ENCODE measurements around the gene TCEANC2. TPM values are rescaled to one million over a fixed set of nuclear protein-coding genes. Genes with fewer than 3 reads are reported as not detected.
A peak's percentile ranks its signal among the peaks of the same experiment; 100 is the strongest.

The TCEANC2 gene
- total RNA-seq, 1 experiment from 2014 or later, result 2.9 TPM

DNA sequence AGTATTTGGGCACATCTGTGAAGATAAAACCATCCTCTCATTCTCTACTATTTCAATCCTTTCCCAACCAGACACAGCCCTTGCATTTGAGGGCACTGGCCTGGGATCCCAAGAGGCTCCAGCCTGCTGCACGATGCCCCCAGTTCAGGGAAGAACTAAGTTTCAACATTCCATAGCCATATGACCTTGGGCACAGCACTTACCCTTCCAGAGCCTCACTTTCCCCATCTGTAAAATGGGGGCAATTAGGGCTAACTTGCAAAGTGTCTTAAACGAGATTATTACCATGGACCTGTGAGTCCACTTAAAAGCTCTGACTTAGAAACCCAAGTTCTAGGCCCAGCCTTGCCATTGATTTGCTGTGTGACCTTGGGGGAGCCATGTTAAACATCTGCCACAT, 76.5 kb downstream of the TCEANC2 start:
- no peak overlapping the region for H3K27ac ChIP-seq
- no peak overlapping the region for H3K4me3 ChIP-seq
- no peaks in the 10 kb centered on the region for H3K36me3 ChIP-seq
- H3K27me3 ChIP-seq (replicated peaks), result no peaks in the 10 kb centered on the region
- H3K4me1 ChIP-seq (replicated peaks), result peaks cover 26% of the 10 kb centered on the region
- H3K9me3 ChIP-seq (replicated peaks), result no peaks in the 10 kb centered on the region
- DNase-seq (ENCODE audit: low read depth in 1 of 2, low spot score in 2 of 2), result no peak

DNA sequence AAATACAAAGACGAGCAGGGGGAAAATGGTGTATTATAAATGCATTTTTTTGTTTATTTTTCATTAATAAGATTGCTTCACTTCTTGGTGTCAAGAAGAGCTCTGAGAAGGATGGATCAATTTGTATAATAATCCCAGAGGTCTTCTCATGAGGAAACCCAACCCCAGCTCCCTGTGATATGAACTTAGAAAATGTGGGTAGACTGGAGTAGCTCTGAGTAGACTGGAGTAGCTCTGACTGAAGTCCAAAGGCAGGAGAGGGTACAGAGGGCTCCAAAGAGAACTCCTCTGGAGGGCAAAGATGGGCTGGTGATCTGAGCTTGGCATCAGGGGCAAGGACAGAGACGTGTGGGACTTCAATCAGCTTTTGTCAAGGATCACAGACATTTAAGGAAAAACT, 78.0 kb downstream of the TCEANC2 start:
- DNase-seq (ENCODE audit: low read depth in 1 of 2, low spot score in 2 of 2), result no peak
- Histone ChIP-seq H3K9me3 (replicated peaks) (no peaks in the 10 kb centered on the region), H3K27ac (no peak overlapping the region), H3K36me3 (no peaks in the 10 kb centered on the region), H3K4me3 (no peak overlapping the region), H3K27me3 (replicated peaks) (no peaks in the 10 kb centered on the region), H3K4me1 (replicated peaks) (peaks cover 42% of the 10 kb centered on the region)

DNA sequence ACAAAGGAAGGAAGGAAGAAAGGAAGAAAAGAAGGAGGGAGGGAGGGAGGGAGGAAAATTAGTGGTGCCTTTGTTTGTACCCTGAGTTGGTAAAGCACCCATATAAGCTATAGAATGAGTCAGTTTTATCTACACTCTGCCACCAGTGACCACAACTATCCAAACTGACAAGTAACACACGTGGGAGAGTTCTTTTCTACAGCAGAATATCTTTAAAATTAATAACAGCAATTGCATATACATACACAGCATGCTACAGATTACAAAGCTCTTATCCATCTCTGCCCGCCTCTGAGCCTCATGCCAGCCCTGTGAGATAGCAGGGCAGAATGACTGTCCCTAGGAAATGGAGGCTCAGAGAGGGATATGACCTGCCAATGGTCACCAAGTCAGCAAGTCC, 79.1 kb downstream of the TCEANC2 start:
- H3K9me3 ChIP-seq (replicated peaks), result no peaks in the 10 kb centered on the region
- H3K4me1 ChIP-seq (replicated peaks), result peaks cover 52% of the 10 kb centered on the region
- H3K27me3 ChIP-seq (replicated peaks), result no peaks in the 10 kb centered on the region
- no peaks in the 10 kb centered on the region for H3K36me3 ChIP-seq
- peak in 1 of 2 experiments; percentile 14 for DNase-seq (ENCODE audit: low read depth in 1 of 2, low spot score in 2 of 2)
- H3K27ac ChIP-seq, result no peak overlapping the region
- H3K4me3 ChIP-seq, result no peak overlapping the region

DNA sequence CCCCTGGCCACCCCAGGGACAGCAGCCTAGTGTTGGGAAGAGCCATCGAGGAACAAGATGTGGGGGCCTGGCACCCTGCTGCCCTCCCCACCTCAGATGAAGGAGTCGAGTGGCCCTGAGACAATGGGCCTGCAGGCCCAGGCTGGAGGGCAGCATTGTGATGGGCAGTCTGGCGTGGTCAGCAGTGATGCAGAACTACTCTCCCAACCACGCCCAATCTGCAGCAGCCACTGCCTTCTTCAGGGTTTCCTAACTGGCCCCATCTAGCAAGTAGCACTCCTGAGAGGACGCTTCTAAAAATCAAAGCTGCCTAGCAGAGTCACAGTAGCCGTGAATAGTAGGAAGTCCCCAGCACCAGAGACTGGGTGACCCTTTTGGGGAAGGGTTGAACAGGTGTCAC, 80.9 kb downstream of the TCEANC2 start:
- H3K27me3 ChIP-seq (replicated peaks), result no peaks in the 10 kb centered on the region
- peak overlapping the region; percentile 93 for H3K27ac ChIP-seq
- DNase-seq (ENCODE audit: low read depth in 1 of 2, low spot score in 2 of 2), result no peak

DNA sequence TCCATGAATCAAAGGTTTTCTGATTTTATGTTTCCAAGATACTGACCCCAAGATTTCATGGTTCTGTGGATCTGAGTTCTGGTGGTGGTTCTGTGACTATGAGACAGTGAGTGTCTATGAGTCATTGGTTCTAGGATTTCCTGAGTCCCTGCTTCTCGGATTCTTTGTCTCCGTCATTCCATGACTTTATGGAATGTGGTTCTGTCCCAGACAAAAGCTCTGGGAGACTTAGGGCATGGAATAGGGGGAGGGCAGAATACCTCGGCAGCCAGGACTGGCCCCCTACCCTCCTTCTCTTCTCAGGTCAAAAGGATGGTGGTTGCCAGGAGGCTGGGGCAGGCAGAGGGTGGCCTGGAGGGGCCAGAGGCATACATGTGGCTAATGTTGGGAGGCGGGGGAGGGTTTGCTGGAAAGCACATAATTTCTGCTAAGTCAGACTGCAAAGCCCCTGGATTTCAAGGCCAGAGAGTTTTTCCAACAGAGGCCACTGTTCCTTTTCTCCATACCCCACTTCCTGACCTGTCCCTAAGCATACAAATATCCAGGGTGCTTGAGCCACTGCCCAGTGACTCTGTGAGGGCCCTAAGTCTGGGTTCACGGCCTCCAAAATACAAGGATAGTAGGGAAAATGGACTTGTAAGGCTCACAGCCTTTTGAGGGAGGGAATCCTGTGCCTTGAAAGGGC, 82.2 kb downstream of the TCEANC2 start:
- peak overlapping the region; percentile 93 for H3K27ac ChIP-seq
- H3K9me3 ChIP-seq (replicated peaks), result no peaks in the 10 kb centered on the region
- H3K4me1 ChIP-seq (replicated peaks), result peaks cover 61% of the 10 kb centered on the region
- no peaks in the 10 kb centered on the region for H3K27me3 ChIP-seq (replicated peaks)
- H3K36me3 ChIP-seq, result no peaks in the 10 kb centered on the region
- DNase-seq (ENCODE audit: low read depth in 1 of 2, low spot score in 2 of 2), result peak; percentile 80 to 88
- no peak overlapping the region for H3K4me3 ChIP-seq

More for the DNA sequence above, 80.9 kb downstream of the TCEANC2 start:
- Histone ChIP-seq H3K36me3 (no peaks in the 10 kb centered on the region), H3K4me1 (replicated peaks) (peaks cover 61% of the 10 kb centered on the region), H3K9me3 (replicated peaks) (no peaks in the 10 kb centered on the region), H3K4me3 (no peak overlapping the region)

DNA sequence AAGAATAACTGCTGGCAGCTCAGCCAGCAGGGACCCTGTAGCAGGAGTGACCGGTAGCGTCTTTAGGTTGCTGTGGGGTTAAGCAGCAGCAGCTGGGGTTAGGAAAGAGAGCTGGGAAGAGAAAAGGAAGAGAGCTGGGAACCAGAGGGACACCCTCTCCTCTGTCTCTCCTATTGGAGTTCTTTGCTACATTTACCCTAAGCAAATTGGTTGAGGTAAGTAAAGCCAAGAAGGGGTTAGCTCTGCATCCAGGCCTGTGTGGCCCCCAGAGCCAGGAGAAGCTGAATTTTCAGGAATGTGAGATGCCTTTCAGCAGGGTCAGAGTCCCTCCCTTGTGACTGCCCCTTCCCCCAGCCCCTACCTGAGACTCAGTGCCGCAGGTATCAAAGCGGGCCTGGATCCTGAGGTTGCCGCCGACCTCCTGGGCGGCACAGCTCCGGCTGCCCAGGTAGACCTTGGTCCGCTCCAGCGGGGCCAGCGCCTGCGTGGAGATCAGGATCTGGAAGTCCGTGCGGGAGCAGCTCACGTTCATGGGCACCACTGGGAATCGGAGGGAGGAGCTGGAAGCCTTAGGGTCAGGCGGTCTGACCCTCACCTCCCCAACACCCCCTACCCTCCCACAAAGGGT, 83.0 kb downstream of the TCEANC2 start:
- H3K4me1 ChIP-seq (replicated peaks), result peaks cover 60% of the 10 kb centered on the region
- no peak for DNase-seq (ENCODE audit: low read depth in 1 of 2, low spot score in 2 of 2)
- no peaks in the 10 kb centered on the region for H3K27me3 ChIP-seq (replicated peaks)
- H3K4me3 ChIP-seq, result no peak overlapping the region
- H3K36me3 ChIP-seq, result no peaks in the 10 kb centered on the region
- no peaks in the 10 kb centered on the region for H3K9me3 ChIP-seq (replicated peaks)
- peak overlapping the region; percentile 93 for H3K27ac ChIP-seq

DNA sequence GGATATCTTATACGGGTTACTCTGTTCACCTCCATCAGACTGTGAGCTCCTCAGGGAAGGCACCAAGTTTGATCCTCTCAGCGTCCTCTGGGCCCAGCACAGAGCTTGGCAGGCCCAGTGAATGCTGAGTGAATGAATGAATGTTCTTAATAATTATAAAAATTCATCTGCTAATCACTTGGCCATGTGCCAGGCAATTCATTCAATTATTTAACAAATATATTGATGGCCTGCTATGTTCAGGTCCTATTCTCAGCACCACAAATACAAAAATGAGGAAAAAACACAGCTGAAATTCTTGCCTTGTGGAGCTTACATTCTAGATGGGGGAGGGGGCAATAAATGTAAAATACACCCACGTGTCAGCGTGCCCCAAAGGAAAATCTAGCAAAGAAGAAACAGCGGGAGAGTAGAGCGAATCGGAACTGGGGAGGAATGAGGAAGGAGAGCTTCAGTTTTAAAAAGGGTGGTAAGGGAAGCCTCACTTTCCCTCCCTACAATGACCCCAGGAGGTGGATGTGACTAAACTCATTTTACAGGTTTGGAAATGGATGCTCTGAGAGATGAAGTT, 83.6 kb downstream of the TCEANC2 start:
- Histone ChIP-seq H3K27ac (peak overlapping the region; percentile 93), H3K36me3 (no peaks in the 10 kb centered on the region), H3K4me3 (no peak overlapping the region), H3K27me3 (replicated peaks) (no peaks in the 10 kb centered on the region), H3K9me3 (replicated peaks) (no peaks in the 10 kb centered on the region), H3K4me1 (replicated peaks) (peaks cover 53% of the 10 kb centered on the region)
- DNase-seq (ENCODE audit: low read depth in 1 of 2, low spot score in 2 of 2), result no peak

DNA sequence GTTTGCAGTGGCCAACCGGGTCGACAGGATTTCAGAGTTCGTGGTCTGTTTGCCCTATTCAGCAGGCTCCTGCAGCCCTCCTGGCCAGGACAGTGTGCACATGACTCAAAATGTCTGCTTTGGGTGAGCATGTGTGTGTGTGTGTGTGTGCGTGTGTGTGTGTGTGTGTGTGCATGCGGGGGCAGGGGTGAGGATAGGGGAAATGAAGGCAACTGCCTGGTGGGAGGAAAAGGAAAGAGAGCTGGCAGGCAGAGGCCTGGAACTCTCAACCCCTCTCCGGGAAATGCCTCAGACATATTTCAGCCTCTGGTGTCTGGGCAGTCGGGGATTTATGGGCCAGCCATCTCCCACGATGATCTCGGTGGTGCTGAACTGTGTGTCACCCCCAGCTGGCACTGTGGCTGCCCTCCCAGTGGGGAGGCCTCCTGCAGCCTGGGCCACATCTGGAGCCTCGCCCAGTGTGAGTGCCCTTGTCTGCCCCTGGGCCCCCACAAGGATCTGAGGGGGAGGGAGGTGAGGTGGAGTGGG, 84.2 kb downstream of the TCEANC2 start:
- Histone ChIP-seq H3K4me1 (replicated peaks) (peaks cover 50% of the 10 kb centered on the region), H3K9me3 (replicated peaks) (no peaks in the 10 kb centered on the region), H3K4me3 (no peak overlapping the region), H3K36me3 (no peaks in the 10 kb centered on the region), H3K27ac (peak overlapping the region; percentile 93), H3K27me3 (replicated peaks) (no peaks in the 10 kb centered on the region)
- DNase-seq (ENCODE audit: low read depth in 1 of 2, low spot score in 2 of 2), result peak in 1 of 2 experiments; percentile 48

DNA sequence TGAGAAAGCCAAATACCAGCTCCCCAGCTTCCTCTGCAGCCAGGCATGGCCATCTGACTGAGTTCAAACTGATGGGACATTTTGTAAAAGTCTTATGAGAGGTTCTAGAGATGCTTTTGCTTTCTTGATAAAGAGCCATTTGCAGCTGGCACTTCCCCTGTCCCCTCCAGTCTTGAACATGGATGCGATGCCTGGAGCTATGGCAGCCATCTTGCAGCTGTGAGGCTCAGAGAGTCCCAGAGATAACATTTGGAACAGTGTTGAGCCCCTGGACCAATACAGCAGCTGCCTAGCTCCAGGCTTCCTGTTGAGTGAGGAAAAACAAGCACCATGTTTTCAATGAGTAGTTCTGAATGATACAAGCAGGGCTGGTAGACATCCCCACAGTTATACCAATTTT, 85.6 kb downstream of the TCEANC2 start:
- no peak for DNase-seq (ENCODE audit: low read depth in 1 of 2, low spot score in 2 of 2)
- Histone ChIP-seq H3K36me3 (no peaks in the 10 kb centered on the region), H3K27me3 (replicated peaks) (no peaks in the 10 kb centered on the region), H3K9me3 (replicated peaks) (no peaks in the 10 kb centered on the region), H3K4me3 (no peak overlapping the region), H3K27ac (no peak overlapping the region), H3K4me1 (replicated peaks) (peaks cover 43% of the 10 kb centered on the region)

DNA sequence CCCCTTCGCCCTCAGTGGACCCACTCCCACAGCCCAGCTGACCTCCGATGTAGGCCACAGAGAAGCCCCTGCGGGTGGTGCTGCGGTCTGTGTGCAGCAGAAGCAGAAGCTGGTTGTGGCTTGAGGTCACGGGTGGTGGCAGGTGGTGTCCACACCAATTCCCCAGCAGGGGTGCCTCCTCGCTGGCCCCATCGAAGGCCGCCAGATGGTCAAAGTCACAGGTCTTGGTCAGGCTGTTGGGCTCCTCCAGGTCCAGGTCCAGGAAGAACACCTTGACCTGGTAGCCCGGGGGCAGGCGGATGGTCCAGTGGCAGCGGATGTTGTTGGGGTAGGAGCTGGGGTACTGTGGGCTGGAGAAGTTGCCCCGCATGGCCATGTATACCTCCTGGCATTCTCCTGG, 86.3 kb downstream of the TCEANC2 start:
- H3K27ac ChIP-seq, result no peak overlapping the region
- peaks cover 38% of the 10 kb centered on the region for H3K4me1 ChIP-seq (replicated peaks)
- H3K36me3 ChIP-seq, result no peaks in the 10 kb centered on the region
- H3K9me3 ChIP-seq (replicated peaks), result no peaks in the 10 kb centered on the region
- no peak for DNase-seq (ENCODE audit: low read depth in 1 of 2, low spot score in 2 of 2)
- H3K27me3 ChIP-seq (replicated peaks), result no peaks in the 10 kb centered on the region
- no peak overlapping the region for H3K4me3 ChIP-seq

DNA sequence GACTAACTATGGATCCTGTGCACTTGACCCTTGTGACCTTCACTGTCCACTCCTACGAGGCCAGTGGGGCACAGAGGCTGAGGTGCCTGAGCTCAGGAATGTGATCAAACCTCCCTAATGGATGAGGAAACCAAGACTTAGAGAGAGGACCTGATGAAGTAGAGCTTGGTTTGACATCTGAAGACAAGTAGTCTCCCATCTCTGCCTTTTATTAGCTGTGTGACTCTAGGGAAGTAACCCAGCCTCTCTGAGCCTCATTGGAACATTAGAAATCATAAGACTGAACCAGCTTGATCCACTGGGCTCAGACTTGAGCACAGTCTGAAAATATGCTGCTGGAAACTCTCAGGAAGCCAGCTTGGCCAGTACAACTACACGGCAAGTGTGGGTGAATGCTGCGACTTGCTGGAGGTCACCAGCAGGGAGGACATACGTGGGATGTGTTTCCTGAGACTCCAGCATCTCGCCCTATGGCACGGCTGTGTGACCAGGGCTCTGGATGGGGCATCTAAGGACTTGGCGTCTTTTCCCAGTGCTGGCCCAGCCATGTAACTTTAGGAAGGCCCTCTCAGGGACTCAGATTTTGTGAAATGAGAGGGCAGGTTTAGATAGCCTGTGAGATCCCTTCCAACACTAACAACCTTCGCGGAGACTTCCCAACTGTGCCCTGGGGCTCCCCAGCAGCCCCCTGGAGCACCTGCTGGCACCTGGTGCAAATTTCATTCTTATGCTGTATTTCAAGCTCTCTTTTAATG, 88.9 kb downstream of the TCEANC2 start:
- 0 out of 2 replicates have a peak, but pooled peaks cover 2% of the 10 kb centered on the region for H3K9me3 ChIP-seq (replicated peaks)
- H3K4me1 ChIP-seq (replicated peaks), result peaks cover 14% of the 10 kb centered on the region
- no peaks in the 10 kb centered on the region for H3K36me3 ChIP-seq
- H3K27ac ChIP-seq, result no peak overlapping the region
- no peak for DNase-seq (ENCODE audit: low read depth in 1 of 2, low spot score in 2 of 2)
- H3K27me3 ChIP-seq (replicated peaks), result no peaks in the 10 kb centered on the region
- no peak overlapping the region for H3K4me3 ChIP-seq

DNA sequence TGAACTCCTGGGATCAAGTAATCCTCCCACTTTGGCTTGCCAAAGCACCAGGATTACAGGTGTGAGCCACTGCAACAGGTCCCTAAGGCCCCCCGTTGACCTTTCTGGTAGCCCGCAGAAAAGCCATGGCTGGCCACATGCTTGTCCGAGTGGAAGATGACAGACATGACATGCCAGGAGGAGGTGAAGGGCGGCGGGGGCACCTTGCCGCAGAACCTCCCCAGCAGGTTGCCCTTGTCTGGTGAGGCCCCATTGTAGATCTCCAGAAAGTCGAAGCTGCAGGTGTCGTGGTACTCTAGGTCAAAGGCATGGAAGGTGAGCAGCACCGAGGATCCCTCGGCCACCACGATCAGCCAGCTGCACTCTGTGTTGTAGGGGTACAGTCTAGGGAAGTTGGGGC, 91.0 kb downstream of the TCEANC2 start:
- H3K4me3 ChIP-seq, result no peak overlapping the region
- H3K36me3 ChIP-seq, result no peaks in the 10 kb centered on the region
- no peak overlapping the region for H3K27ac ChIP-seq
- H3K4me1 ChIP-seq (replicated peaks), result 0 out of 2 replicates have a peak, but pooled peaks cover 4% of the 10 kb centered on the region
- 0 out of 2 replicates have a peak, but pooled peaks cover 2% of the 10 kb centered on the region for H3K9me3 ChIP-seq (replicated peaks)
- no peak for DNase-seq (ENCODE audit: low read depth in 1 of 2, low spot score in 2 of 2)
- H3K27me3 ChIP-seq (replicated peaks), result no peaks in the 10 kb centered on the region

DNA sequence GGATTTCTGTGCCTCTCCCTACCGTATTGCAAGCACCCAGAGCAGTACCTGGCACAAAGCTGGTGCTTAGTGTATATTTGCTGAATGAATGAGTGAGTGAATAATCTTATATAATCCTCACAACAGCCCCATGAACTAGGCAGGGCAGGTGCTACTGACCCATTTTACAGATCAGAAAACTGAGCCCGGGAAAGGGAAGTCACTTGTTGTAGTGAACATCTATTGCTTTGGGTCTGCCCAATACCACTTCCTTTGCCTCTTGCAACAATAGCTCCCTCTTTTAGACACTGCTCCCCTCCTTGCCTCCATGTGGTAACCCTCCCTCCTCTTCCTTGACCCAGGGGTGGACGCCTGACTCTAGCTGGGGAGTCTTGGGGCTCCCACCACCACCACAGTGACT, 96.3 kb downstream of the TCEANC2 start:
- H3K27ac ChIP-seq, result no peak overlapping the region
- 0 out of 2 replicates have a peak, but pooled peaks cover 2% of the 10 kb centered on the region for H3K4me1 ChIP-seq (replicated peaks)
- H3K27me3 ChIP-seq (replicated peaks), result no peaks in the 10 kb centered on the region
- no peak overlapping the region for H3K4me3 ChIP-seq
- DNase-seq (ENCODE audit: low read depth in 1 of 2, low spot score in 2 of 2), result no peak
- H3K36me3 ChIP-seq, result no peaks in the 10 kb centered on the region
- 0 out of 2 replicates have a peak, but pooled peaks cover 2% of the 10 kb centered on the region for H3K9me3 ChIP-seq (replicated peaks)
